HG03520 (cell line): ENCODE data around the gene GPR176.
"Not testable (repeated sequence)": the region's sequence is repeated elsewhere in the genome, so short reads cannot be mapped to it uniquely, and the experiment has no call there.

ENCODE experiments used
- ATAC-seq: cut with Tn5 transposase; IDR thresholded peaks from one replicate; pipeline ENCODE4 v1.9.1; 2021; ENCODE audit warnings: mild to moderate bottlenecking, moderate library complexity; ENCODE audit not compliant: unreplicated experiment

GPR176 gene

DNA sequence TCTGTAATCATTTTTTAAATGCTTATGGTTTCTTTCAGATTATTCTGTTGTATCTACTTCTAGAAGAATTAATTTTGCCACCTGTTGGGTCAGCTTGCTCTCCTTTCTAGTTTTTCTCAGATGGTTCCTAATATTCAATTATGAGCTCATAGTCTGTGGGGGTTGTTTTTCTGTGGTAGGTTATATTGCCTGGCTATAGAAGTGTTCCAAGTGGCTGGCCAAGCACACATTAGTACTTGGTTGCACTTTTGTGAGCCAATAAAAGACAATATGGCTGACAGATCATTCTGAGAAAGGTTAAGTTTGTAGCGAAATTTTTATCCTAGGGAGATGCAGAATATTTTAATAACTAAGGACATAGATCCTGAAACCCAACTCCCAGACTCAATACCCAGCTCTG lies 105.6 kb downstream of the GPR176 start:
- no peak for ATAC-seq

DNA sequence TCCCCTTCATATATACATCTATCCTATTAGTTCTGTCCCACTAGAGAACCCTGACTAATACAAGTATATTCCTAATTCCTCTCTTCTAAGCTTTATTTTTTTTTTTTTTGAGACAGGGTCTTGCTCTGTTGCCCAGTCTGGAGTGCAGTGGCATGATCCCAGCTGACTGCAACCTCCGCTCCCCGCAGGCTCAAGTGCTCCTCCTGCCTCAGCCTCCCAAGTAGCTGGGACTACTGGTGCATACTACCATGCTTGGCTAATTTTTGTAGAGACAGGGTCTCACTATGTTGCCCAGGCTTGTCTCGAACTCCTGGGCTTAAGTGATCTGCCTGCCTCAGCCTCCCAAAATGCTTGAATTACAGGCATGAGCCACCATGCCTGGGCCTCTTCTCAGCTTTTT lies 107.4 kb downstream of the GPR176 start:
- ATAC-seq: not testable (repeated sequence)

GRCh38 chr15:39808909-39809308 lies 111.2 kb downstream of the GPR176 start:
- ATAC-seq: no peak

DNA sequence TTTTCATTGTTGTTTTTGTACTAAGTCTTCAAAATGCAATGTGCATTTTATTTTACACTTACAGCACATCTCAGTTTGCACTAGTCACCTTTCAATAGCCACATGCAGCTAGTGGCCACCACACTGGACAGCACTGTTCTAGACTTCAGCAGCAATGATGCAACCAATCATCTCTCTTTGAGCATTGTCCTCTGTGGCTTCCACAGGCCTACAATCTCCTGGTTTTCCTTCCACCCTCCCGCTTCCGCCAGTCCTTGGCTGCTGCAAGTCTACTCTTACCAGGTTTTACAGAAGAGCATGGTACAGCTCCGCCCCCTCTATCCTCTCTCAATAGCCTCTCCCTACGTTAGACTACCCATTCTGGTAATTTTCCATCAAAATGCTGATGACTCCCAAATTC lies 112.3 kb downstream of the GPR176 start:
- ATAC-seq: no peak

- ATAC-seq: no peak
Measured at GRCh38 chr15:39804026-39804425, 116.0 kb downstream of the GPR176 start.

DNA sequence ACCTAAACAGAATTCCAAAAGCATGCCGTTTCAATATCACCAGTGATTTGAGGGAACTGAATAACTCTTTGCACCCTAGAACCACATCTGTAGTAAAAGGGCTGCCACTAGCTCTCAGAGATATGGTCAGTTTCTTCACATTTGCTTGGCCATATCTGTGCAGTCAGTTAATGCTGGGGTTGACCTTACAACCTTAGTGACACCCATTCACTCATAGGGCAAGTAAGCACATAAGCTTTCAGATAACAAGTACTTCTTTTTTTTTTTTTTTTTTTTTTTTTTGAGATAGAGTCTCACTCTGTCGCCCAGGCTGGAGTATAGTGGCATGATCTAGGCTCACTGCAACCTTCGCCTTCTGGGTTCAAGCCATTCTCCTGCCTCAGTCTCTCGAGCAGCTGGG lies 117.0 kb downstream of the GPR176 start:
- no peak for ATAC-seq

GRCh38 chr15:39801641-39802309 lies 118.3 kb downstream of the GPR176 start:
- ATAC-seq: no peak

DNA sequence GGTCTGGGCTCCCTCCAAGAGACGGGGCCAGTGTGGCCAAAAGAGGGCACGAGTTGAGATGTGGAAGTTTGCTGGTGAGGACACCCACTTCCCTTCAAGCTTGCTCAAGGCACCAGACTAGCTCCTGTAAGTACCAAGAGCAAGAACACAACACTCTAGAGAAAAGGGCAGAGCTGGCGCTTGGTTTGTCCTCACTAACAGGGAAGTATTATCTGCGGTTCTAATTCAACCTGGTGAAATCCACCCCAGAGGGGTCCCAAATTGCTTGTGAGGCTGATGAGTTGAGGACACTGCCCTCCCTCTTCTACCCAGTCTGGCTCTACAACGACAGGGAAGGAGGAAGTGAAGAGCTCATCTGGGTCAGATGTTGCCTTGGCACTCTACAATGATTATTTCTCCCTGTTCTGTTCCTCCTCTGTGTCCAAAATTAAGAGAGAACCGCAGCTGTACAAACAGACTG lies 120.5 kb downstream of the GPR176 start:
- no peak for ATAC-seq

GRCh38 chr15:39798382-39798781 lies 121.7 kb downstream of the GPR176 start:
- ATAC-seq: no peak

DNA sequence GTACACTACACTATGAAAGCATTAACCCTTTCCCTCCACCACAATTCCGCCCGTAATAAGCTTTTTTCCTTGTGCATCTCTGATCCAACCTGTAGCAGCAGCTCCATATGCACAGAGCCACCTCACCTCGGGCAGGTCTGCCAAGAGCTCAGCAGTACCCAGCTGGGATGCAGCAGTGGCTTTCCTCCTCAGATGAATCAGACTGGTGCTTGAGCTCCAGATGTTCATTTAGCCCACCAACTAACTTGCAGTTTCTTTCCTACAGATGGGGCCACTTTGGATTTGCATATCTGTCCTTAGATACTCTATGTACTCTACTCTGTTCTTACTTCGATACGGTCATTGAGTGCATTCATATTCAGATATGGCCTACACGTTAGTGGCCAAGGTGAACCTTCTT lies 122.7 kb downstream of the GPR176 start:
- ATAC-seq: no peak

DNA sequence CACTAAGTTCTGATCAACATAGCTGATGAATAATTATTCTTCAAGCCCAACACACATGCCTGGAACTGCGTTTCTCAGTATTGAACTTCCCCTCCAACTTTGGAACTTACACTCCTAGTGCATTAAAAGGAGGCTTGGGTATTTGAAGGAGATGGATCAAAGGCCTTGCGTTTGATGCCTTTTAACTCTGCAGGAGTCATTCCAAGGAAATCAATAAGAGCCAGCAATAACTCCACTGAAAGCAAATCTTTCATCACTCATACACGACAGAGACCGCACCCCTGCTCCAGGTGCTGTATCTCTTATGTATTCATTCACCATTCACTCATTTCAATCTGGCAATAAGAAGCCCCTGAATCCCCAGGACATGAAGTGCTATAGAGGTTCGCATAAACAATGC lies 123.5 kb downstream of the GPR176 start:
- ATAC-seq: no peak

GRCh38 chr15:39795486-39795885 lies 124.6 kb downstream of the GPR176 start:
- ATAC-seq: no peak

- no peak for ATAC-seq
Measured at GRCh38 chr15:39794954-39795353, 125.1 kb downstream of the GPR176 start.

DNA sequence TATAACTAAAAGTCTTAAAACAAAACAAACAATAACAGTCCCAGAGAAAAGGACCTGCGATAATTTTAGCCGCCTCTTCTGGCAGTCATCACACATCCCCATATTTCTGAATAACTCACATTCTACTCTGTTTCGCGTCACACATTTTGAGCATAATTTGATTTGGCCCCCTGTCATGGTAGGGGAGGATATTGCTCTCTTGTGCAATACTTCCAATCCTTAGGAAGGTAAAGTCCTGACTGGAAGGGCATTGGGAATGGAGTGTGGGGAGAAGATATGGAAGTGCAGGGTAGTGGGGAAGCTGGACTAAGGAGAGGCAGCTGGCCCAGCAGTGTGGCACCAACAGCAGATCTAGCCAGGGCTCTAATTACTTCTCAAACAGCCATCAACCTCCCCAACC lies 126.1 kb downstream of the GPR176 start:
- ATAC-seq: no peak

DNA sequence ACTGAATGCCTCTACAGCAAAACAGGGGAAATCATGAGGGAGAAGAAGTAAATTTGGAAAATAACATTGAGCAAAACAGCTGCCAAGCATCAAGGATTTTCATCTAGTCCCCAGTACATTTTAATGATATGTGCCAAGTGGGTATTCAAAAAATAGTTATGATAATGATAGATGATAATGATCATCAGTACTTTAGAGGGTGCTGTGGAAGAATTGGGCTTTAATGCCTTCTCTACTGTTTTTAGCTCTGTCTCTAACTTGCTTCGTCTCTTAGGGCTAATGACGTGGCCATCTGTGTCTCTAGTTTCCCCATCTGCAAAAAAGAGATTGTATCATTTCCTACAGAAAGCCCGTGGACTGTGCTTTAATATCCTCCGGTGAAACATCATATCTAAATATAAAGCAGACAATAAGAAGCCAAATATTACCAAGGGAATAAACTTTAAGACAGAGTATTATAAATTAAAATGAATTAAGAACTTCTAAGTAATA lies 127.2 kb downstream of the GPR176 start:
- no peak for ATAC-seq

DNA sequence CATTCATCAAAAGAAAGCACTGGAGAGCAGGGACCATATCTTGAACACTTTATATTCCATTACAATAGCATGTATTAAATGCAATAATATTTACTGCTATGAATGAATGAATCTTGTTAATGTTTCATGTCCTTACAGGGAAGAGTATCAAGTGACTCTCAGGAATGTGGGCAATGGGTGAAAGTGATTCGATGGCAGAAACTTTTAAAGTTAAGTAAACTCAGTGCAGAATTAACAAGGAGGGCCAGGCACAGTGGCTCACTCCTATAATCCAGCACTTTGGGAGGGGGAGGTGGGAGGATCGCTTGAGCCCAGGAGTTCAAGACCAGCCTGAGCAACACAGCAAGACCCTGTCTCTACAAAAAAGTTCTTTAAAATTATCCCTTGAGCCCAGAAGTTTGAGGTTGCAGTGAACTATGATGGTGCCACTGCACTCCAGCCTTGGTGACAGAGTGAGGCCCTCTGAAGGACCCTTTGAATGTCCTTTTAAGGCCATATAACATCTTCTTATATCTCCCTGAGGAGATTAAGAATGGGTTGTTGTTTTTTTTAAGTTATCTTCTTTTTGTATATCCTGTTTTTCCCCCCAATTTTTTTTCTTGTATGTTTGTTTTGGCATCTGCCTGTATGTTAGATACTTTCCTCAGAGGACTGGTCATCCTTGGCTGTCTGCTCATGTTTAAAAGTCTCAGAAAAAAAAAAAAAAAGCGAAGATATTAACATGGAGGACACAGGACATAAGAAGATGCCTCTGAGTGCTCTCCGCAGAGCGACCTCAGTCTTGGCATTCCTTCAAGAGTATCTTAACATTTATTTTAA lies 127.8 kb downstream of the GPR176 start:
- no peak for ATAC-seq

DNA sequence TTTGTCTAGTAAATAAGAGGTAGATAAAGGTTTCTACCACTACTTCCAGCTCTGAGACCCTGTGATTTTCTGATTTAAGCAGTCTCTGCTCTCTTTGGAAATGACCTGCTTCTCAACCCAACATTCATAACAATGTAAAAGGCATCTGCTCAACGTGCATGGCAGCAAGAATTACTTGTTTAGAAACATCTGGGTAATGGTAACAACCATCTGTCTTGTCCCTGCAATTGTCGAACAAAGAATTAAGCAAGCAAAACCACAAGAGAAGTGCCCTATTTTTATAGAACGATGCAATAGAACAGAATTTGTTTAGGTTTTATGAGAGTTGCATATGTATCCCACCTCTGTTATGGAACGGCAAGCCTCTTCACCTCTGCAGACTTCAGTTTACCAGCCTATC lies 130.3 kb downstream of the GPR176 start:
- ATAC-seq: no peak

DNA sequence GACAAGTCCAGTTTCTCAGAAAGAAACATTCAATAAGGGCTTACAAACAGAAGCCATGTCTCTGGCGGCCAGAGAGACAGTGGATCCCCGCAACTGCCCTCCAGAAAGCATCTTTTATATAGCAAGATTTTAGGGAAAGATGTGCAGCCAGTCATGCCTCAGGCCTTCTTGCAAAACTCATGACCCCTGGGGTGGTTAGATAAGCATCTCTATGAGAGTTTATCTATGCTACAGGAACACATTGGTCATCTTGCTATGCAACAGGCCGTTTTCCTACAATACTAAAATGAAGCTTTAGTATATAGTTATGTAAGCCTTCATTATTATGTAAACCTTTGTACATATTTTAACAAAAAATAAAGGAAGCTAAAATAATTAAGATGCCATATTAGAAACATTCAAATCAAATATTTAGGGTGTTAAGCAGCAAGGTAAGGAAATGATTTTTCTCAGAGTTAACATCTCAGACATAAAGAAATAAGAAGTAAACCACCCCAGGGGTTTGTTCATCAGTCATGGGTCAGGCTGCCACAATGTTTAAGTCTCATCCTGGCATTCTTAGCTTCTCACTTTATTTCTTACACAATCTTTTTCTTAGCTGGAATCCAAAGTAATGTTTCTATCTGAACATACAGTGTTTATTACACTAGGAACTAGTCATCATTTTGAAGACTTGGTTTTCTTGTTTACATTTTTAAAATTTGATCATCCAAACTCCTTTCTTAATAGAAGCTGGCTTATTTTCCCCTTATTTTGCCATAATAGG lies 131.1 kb downstream of the GPR176 start:
- ATAC-seq: no peak

GRCh38 chr15:39788108-39788507 lies 132.0 kb downstream of the GPR176 start:
- ATAC-seq: no peak

DNA sequence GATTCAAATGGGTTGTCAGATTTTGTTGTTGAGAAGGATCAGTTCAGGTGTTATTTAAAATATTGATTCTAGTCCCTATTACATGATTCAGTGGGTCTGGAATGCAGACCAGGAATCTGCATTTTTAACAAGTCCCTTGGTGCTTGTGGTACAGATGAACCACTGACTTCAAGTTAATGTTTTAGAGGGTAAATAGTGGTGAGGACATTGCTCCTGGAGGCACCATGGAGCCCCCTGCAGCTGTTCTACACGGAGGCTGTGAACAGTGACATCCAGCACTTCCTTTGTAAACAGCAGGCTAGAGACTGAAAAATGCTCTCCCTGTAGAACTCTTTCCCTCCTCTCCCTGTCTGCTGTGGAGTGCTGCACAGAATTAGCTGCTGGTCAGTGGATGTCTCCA lies 132.6 kb downstream of the GPR176 start:
- no peak for ATAC-seq

- no peak for ATAC-seq
Measured at GRCh38 chr15:39786447-39787056, 133.5 kb downstream of the GPR176 start.
